ENCODE results near the gene TSPAN19.

Gene TSPAN19

DNA sequence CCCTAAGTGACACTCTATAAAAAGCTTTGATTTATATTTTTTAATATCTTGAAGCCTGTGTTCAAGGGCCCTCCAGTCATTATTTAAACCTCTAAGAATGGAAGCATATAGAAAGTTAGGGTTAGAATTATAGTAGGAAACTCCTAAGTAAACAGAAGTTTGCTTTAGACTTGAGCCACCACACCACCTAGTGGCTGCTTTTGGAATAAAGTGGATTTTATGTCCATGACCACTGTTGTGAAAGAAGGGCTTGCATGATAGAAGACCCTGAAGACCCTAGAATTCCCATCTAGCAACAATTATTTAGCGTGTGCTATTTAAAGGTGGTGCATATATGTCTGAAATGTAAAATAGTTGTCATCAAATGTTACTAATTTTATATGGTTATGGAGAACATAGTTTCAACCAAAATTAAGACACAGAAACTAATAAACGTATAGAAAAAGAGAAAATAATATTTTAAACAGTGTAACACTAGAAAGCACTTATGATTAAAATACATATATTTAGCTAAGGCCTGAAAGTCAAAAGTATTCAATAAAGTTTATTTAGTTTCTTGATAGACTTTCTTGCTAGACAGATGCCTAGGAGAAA, 21.4 kb upstream of the TSPAN19 start:
- Histone ChIP-seq H3K27me3 (ENCODE audit: control insufficient read depth in 3 of 3, insufficient read depth in 3 of 3, low read depth in 1 of 3, low read length in 3 of 3) (no peaks in the 10 kb centered on the region), H3K4me2 (ENCODE audit: insufficient read depth, low read length, poor library complexity, severe bottlenecking) (no peak overlapping the region), H3K23ac (ENCODE audit: low read depth, low read length, poor library complexity) (no peak overlapping the region), H3K9me3 (replicated peaks in 1 of 2; ENCODE audit: control insufficient read depth in 2 of 2, insufficient read depth in 1 of 2, low read depth in 1 of 2, low read length in 2 of 2) (no peaks in the 10 kb centered on the region), H2BK15ac (ENCODE audit: low read length) (no peak overlapping the region), H2BK120ac (ENCODE audit: low read depth, low read length) (no peak overlapping the region), H3K27ac (replicated peaks; ENCODE audit: low read length) (no peak overlapping the region), H4K91ac (ENCODE audit: low read depth, low read length, poor library complexity) (no peak overlapping the region), H2AK5ac (ENCODE audit: low read depth, low read length) (no peak overlapping the region), H2BK12ac (ENCODE audit: low read length) (no peak overlapping the region), H3K9ac (ENCODE audit: low read depth, low read length, poor library complexity) (no peak overlapping the region), H3K14ac (ENCODE audit: low read length) (no peak overlapping the region), H3K4me3 (ENCODE audit: low read length in 2 of 2) (no peak overlapping the region), H2BK5ac (ENCODE audit: low read length) (no peak overlapping the region), H3K36me3 (replicated peaks in 1 of 2; ENCODE audit: control insufficient read depth in 2 of 2, insufficient read depth in 2 of 2, low read length in 2 of 2) (no peaks in the 10 kb centered on the region), H2AFZ (ENCODE audit: low read length) (no peak overlapping the region), H3K18ac (ENCODE audit: low read length) (no peak overlapping the region), H3K79me1 (ENCODE audit: low read depth, low read length) (no peaks in the 10 kb centered on the region), H4K8ac (ENCODE audit: low read depth, low read length) (no peak overlapping the region), H3K4me1 (ENCODE audit: control insufficient read depth in 2 of 2, insufficient read depth in 1 of 2, low read depth in 1 of 2, low read length in 2 of 2) (no peaks in the 10 kb centered on the region), H3K4ac (ENCODE audit: low read length) (no peak overlapping the region)
- WGBS, 2 donors (ENCODE audit: extremely low coverage in 2 of 2, insufficient read length in 2 of 2, insufficient replicate concordance in 1 of 2), result no CpG with 5 or more reads among the region's 2 CpGs
- peak; percentile 62 for DNase-seq (ENCODE audit: low spot score)

DNA sequence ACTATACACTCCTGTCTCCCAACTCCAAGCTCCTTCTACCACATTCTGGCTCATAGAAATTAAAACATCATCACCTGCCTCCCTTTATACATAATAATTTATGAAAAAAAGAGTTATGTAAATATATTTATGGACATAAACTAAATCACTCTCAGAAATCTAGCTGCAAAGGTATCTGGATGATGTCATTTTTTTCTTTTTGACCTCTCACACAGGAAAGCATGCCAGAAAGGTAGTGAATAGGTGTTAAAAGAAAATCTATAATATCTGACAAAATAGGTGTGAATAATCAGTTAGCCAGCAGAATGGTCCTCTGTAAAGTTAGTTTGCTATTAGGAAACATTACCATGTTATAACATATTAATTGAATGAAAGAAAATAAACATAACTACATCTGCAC, 7.8 kb upstream of the TSPAN19 start:
- no peaks in the 10 kb centered on the region for H3K4me1 ChIP-seq (ENCODE audit: control insufficient read depth in 2 of 2, insufficient read depth in 1 of 2, low read depth in 1 of 2, low read length in 2 of 2)

DNA sequence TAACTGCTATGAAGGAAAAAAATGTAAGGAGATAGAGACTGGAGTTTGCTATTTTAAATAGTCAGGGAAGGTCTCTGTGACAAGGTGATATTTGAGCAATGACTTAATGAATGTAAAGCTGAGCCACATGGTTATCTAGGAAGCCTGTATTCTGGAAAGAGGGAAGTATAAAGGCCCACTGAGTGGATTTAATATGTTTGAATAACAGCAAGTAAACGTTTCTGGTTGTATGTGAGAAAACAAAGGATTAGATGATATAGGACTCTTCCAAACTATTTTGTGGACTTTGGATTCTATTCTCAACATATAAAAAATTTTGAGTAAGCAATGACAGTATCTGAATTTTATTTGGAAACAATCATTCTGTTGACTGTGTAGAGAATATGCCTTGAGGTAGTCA, 5.3 kb upstream of the TSPAN19 start:
- Histone ChIP-seq H3K27ac (replicated peaks; ENCODE audit: low read length) (no peak overlapping the region), H3K18ac (ENCODE audit: low read length) (no peak overlapping the region), H3K23ac (ENCODE audit: low read depth, low read length, poor library complexity) (no peak overlapping the region), H2BK12ac (ENCODE audit: low read length) (no peak overlapping the region), H4K91ac (ENCODE audit: low read depth, low read length, poor library complexity) (no peak overlapping the region), H3K36me3 (replicated peaks in 1 of 2; ENCODE audit: control insufficient read depth in 2 of 2, insufficient read depth in 2 of 2, low read length in 2 of 2) (no peaks in the 10 kb centered on the region), H2AK5ac (ENCODE audit: low read depth, low read length) (no peak overlapping the region), H3K4me3 (ENCODE audit: low read length in 2 of 2) (no peak overlapping the region), H2AFZ (ENCODE audit: low read length) (no peak overlapping the region), H2BK5ac (ENCODE audit: low read length) (no peak overlapping the region), H2BK120ac (ENCODE audit: low read depth, low read length) (no peak overlapping the region), H3K27me3 (ENCODE audit: control insufficient read depth in 3 of 3, insufficient read depth in 3 of 3, low read depth in 1 of 3, low read length in 3 of 3) (no peaks in the 10 kb centered on the region), H3K79me1 (ENCODE audit: low read depth, low read length) (no peaks in the 10 kb centered on the region), H2BK15ac (ENCODE audit: low read length) (no peak overlapping the region), H3K4me2 (ENCODE audit: insufficient read depth, low read length, poor library complexity, severe bottlenecking) (no peak overlapping the region), H4K8ac (ENCODE audit: low read depth, low read length) (no peak overlapping the region), H3K4ac (ENCODE audit: low read length) (no peak overlapping the region), H3K4me1 (ENCODE audit: control insufficient read depth in 2 of 2, insufficient read depth in 1 of 2, low read depth in 1 of 2, low read length in 2 of 2) (peaks cover 0 to 2% of the 10 kb centered on the region in 2 donors), H3K14ac (ENCODE audit: low read length) (no peak overlapping the region), H3K9me3 (replicated peaks in 1 of 2; ENCODE audit: control insufficient read depth in 2 of 2, insufficient read depth in 1 of 2, low read depth in 1 of 2, low read length in 2 of 2) (no peaks in the 10 kb centered on the region), H3K9ac (ENCODE audit: low read depth, low read length, poor library complexity) (no peak overlapping the region)
- no CpG with 5 or more reads among the region's 1 CpG for WGBS, 2 donors (ENCODE audit: extremely low coverage in 2 of 2, insufficient read length in 2 of 2, insufficient replicate concordance in 1 of 2)
- DNase-seq (ENCODE audit: low spot score), result no peak

More for the DNA sequence above, 7.8 kb upstream of the TSPAN19 start:
- Histone ChIP-seq H2BK15ac (ENCODE audit: low read length) (no peak overlapping the region), H3K4me2 (ENCODE audit: insufficient read depth, low read length, poor library complexity, severe bottlenecking) (no peak overlapping the region), H3K27me3 (ENCODE audit: control insufficient read depth in 3 of 3, insufficient read depth in 3 of 3, low read depth in 1 of 3, low read length in 3 of 3) (no peaks in the 10 kb centered on the region), H2AK5ac (ENCODE audit: low read depth, low read length) (no peak overlapping the region), H3K23ac (ENCODE audit: low read depth, low read length, poor library complexity) (no peak overlapping the region), H2BK12ac (ENCODE audit: low read length) (no peak overlapping the region), H3K36me3 (replicated peaks in 1 of 2; ENCODE audit: control insufficient read depth in 2 of 2, insufficient read depth in 2 of 2, low read length in 2 of 2) (no peaks in the 10 kb centered on the region), H3K27ac (replicated peaks; ENCODE audit: low read length) (no peak overlapping the region), H3K9me3 (replicated peaks in 1 of 2; ENCODE audit: control insufficient read depth in 2 of 2, insufficient read depth in 1 of 2, low read depth in 1 of 2, low read length in 2 of 2) (no peaks in the 10 kb centered on the region), H3K14ac (ENCODE audit: low read length) (no peak overlapping the region), H2BK120ac (ENCODE audit: low read depth, low read length) (no peak overlapping the region), H3K9ac (ENCODE audit: low read depth, low read length, poor library complexity) (no peak overlapping the region), H3K79me1 (ENCODE audit: low read depth, low read length) (no peaks in the 10 kb centered on the region), H4K8ac (ENCODE audit: low read depth, low read length) (no peak overlapping the region), H3K18ac (ENCODE audit: low read length) (no peak overlapping the region), H3K4me3 (ENCODE audit: low read length in 2 of 2) (no peak overlapping the region), H3K4ac (ENCODE audit: low read length) (no peak overlapping the region), H2AFZ (ENCODE audit: low read length) (no peak overlapping the region), H2BK5ac (ENCODE audit: low read length) (no peak overlapping the region), H4K91ac (ENCODE audit: low read depth, low read length, poor library complexity) (no peak overlapping the region)
- DNase-seq (ENCODE audit: low spot score), result no peak

DNA sequence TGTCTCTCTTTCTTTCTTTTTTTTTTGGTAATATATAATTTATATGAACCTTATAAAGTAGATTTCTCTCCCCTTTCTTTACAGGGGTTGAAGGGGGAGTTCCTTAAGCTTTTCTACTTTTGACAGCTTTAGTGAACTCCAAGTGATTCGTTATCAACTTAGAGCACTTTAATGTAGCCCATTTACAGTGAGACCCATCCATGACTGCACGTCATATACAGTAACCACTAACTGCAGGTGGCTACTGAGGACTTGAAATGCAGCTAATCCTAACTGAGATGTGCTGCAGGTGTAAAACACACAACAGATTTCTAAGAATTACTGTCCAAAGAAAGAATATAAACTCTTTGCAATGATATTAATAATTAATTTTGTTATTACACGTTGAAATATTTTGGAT, 656 bp upstream of the TSPAN19 start:
- no peak overlapping the region for H3K14ac ChIP-seq (ENCODE audit: low read length)
- peak overlapping the region; percentile 80 for H2AFZ ChIP-seq (ENCODE audit: low read length)
- peaks cover 0 to 2% of the 10 kb centered on the region in 2 donors for H3K4me1 ChIP-seq (ENCODE audit: control insufficient read depth in 2 of 2, insufficient read depth in 1 of 2, low read depth in 1 of 2, low read length in 2 of 2)
- H3K9ac ChIP-seq (ENCODE audit: low read depth, low read length, poor library complexity), result no peak overlapping the region
- no peak overlapping the region for H3K27ac ChIP-seq (replicated peaks; ENCODE audit: low read length)
- H3K23ac ChIP-seq (ENCODE audit: low read depth, low read length, poor library complexity), result no peak overlapping the region
- H2AK5ac ChIP-seq (ENCODE audit: low read depth, low read length), result no peak overlapping the region
- peak overlapping the region; percentile 54 to 73 for H3K4me3 ChIP-seq (ENCODE audit: low read length in 2 of 2)
- no peaks in the 10 kb centered on the region for H3K9me3 ChIP-seq (replicated peaks in 1 of 2; ENCODE audit: control insufficient read depth in 2 of 2, insufficient read depth in 1 of 2, low read depth in 1 of 2, low read length in 2 of 2)
- WGBS, 2 donors (ENCODE audit: extremely low coverage in 2 of 2, insufficient read length in 2 of 2, insufficient replicate concordance in 1 of 2), result no CpG with 5 or more reads among the region's 3 CpGs
- H3K36me3 ChIP-seq (replicated peaks in 1 of 2; ENCODE audit: control insufficient read depth in 2 of 2, insufficient read depth in 2 of 2, low read length in 2 of 2), result no peaks in the 10 kb centered on the region
- H2BK15ac ChIP-seq (ENCODE audit: low read length), result no peak overlapping the region
- no peak overlapping the region for H3K18ac ChIP-seq (ENCODE audit: low read length)
- H2BK5ac ChIP-seq (ENCODE audit: low read length), result no peak overlapping the region
- no peak overlapping the region for H2BK120ac ChIP-seq (ENCODE audit: low read depth, low read length)
- H3K27me3 ChIP-seq (ENCODE audit: control insufficient read depth in 3 of 3, insufficient read depth in 3 of 3, low read depth in 1 of 3, low read length in 3 of 3), result no peaks in the 10 kb centered on the region
- H2BK12ac ChIP-seq (ENCODE audit: low read length), result no peak overlapping the region
- DNase-seq (ENCODE audit: low spot score), result no peak
- no peak overlapping the region for H3K4ac ChIP-seq (ENCODE audit: low read length)
- no peaks in the 10 kb centered on the region for H3K79me1 ChIP-seq (ENCODE audit: low read depth, low read length)
- H4K91ac ChIP-seq (ENCODE audit: low read depth, low read length, poor library complexity), result no peak overlapping the region
- no peak overlapping the region for H4K8ac ChIP-seq (ENCODE audit: low read depth, low read length)
- no peak overlapping the region for H3K4me2 ChIP-seq (ENCODE audit: insufficient read depth, low read length, poor library complexity, severe bottlenecking)
